Gastrocnemius medialis (tissue), 4 donors: ENCODE results near the gene NLRP6.

Experiments
- POLR2A ChIP-seq, 2 donors: fragments of 450-650 bp; IDR thresholded peaks; one replicate each; pipeline ENCODE4 v1.6.1; 2017; ENCODE audit warnings: antibody characterized with exemption in 2 of 2, mild to moderate bottlenecking in 2 of 2, moderate library complexity in 2 of 2
- TF ChIP-seq, protein P1 (sequence below), 5 experiments: fragments of 450-650 bp in 3 of 5; fragments of 200-600 bp in 2 of 5; sonication (generic) in 2 of 5; IDR thresholded peaks in 4 of 5; conservative IDR thresholded peaks in 1 of 5; 1 replicate in 4 of 5; 2 replicates in 1 of 5; pipeline ENCODE4 v1.5.1; 2016 to 2019; ENCODE audit warnings: antibody characterized with exemption in 5 of 5, mild to moderate bottlenecking in 3 of 5, moderate library complexity in 3 of 5

DNA sequence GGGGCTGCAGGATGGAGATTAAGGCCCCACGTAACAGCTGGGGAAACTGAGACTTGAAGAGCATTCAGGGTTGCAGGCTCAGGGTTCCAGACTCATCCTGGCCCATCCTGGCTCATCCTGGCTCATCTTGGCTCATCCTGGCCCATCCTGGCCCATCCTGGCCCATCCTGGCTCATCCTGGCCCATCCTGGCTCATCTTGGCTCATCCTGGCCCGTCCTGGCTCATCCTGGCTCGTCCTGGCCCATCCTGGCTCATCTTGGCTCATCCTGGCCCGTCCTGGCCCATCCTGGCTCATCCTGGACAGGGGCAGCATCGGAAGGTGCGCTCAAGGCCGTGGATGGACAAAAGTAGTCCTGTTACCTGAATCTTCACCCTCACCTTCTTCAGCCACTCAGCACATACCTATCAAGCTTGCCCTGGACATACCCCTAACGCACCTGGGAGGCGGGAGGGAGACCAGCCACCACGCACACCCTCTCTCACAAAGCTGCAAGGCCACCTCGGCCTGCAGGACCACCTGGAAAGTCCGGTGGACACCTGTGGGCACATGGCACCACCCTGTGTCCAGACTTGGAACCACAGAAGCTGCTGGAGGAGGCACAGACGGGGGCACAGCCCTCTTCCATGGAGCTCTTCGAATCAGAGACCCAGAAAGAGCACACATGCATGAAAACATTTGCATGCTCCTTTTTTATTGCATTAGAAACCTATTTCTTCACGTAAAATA is 20.3 kb upstream of the NLRP6 start:
- TF ChIP-seq POLR2A (IDR thresholded peaks at IDR 0.05): no peak
- TF ChIP-seq, protein P1, sequence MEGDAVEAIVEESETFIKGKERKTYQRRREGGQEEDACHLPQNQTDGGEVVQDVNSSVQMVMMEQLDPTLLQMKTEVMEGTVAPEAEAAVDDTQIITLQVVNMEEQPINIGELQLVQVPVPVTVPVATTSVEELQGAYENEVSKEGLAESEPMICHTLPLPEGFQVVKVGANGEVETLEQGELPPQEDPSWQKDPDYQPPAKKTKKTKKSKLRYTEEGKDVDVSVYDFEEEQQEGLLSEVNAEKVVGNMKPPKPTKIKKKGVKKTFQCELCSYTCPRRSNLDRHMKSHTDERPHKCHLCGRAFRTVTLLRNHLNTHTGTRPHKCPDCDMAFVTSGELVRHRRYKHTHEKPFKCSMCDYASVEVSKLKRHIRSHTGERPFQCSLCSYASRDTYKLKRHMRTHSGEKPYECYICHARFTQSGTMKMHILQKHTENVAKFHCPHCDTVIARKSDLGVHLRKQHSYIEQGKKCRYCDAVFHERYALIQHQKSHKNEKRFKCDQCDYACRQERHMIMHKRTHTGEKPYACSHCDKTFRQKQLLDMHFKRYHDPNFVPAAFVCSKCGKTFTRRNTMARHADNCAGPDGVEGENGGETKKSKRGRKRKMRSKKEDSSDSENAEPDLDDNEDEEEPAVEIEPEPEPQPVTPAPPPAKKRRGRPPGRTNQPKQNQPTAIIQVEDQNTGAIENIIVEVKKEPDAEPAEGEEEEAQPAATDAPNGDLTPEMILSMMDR (IDR thresholded peaks at IDR 0.05 in 4 of 5, conservative IDR thresholded peaks at IDR 0.05 in 1 of 5): no peak
